Retinal pigment epithelial cell (primary cell): ENCODE measurements around the gene AGPAT3.
A peak's percentile ranks its signal among the peaks of the same experiment; 100 is the strongest.

Experiments used
- DNase-seq: peaks from one replicate; pipeline ENCODE4 v3.0.0-alpha.2; 2010; ENCODE audit warnings: low read depth
- H3K4me3 ChIP-seq: 2 replicates; pipeline ENCODE4 v1.5.1; 2011; ENCODE audit warnings: mild to moderate bottlenecking, low read length, control low read depth, moderate library complexity
- TF ChIP-seq, protein P1 (sequence below): conservative IDR thresholded peaks from 2 replicates; pipeline ENCODE4 v1.5.1; 2011; ENCODE audit warnings: low read depth, low read length, control low read depth, inconsistent platforms

AGPAT3 gene

GRCh38 chr21:43866260-43866629 is 1.2 kb downstream of the AGPAT3 start:
- peak overlapping the region; percentile 59 for H3K4me3 ChIP-seq
- DNase-seq, result no peak
- TF ChIP-seq, protein P1, sequence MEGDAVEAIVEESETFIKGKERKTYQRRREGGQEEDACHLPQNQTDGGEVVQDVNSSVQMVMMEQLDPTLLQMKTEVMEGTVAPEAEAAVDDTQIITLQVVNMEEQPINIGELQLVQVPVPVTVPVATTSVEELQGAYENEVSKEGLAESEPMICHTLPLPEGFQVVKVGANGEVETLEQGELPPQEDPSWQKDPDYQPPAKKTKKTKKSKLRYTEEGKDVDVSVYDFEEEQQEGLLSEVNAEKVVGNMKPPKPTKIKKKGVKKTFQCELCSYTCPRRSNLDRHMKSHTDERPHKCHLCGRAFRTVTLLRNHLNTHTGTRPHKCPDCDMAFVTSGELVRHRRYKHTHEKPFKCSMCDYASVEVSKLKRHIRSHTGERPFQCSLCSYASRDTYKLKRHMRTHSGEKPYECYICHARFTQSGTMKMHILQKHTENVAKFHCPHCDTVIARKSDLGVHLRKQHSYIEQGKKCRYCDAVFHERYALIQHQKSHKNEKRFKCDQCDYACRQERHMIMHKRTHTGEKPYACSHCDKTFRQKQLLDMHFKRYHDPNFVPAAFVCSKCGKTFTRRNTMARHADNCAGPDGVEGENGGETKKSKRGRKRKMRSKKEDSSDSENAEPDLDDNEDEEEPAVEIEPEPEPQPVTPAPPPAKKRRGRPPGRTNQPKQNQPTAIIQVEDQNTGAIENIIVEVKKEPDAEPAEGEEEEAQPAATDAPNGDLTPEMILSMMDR, result no peak

DNA sequence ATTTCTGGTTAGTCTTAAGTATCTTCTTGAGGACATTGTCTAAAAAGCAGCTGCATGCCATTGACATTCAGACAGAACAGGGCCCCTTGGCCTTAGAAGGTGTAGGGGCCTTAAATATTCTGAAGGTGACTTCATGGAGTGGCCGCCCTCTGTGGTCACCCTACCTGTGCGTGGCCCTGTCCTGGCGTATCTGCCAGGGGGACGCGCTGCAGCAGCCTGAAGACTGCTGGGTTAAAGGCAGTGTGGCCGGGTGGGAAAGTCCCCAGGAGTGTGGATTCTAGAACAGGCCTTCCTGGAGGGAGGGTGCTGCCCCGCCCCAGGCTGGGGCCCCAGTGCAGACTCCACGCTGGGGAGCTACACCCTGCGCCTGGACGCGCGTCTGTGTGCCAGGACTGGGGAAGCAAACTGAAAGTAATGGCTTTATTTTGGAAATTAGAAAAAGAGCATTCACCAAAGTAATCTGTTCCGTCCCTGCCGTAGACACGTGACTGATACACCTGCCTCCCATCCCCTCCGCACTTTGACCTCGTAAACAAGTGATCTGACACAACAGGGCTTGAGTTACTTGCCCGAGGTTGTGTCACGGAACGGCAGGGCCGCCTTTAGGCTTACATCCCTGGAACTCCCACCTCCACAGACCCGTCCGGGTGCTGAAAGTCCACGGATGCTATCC is 1.8 kb downstream of the AGPAT3 start:
- no peak for DNase-seq
- TF ChIP-seq, protein P1, result no peak
- peak overlapping the region; percentile 59 for H3K4me3 ChIP-seq

GRCh38 chr21:43867332-43867703 is 2.3 kb downstream of the AGPAT3 start:
- DNase-seq, result no peak
- H3K4me3 ChIP-seq, result no peak overlapping the region
- TF ChIP-seq, protein P1, result no peak

GRCh38 chr21:43867948-43868347 is 2.9 kb downstream of the AGPAT3 start:
- no peak overlapping the region for H3K4me3 ChIP-seq
- DNase-seq, result no peak
- TF ChIP-seq, protein P1, result no peak

GRCh38 chr21:43868461-43868860 is 3.4 kb downstream of the AGPAT3 start:
- H3K4me3 ChIP-seq, result no peak overlapping the region
- no peak for DNase-seq
- TF ChIP-seq, protein P1, result no peak

- no peak for DNase-seq
- TF ChIP-seq, protein P1, result no peak
- no peak overlapping the region for H3K4me3 ChIP-seq
These were observed 4.7 kb downstream of the AGPAT3 start for GRCh38 chr21:43869486-43870325.

DNA sequence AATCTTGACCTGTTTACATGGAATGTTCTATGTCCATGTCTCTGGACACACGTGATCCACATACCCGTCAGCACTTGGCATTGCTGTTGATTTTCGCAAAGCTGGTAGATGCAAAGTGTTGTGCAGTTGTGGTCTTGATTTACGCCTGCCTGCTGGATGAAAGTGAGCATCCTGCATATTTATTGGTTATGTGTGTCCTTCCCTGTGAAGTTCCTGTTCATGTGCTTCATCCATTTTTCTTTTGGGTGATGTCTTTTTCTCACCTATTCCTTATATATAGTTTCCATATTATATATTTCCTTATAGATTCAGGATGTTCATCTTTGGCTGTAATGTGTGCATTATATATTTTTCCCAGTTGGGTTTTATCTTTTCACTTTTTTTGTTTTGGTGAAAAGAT is 6.5 kb downstream of the AGPAT3 start:
- TF ChIP-seq, protein P1, result no peak
- no peak for DNase-seq
- H3K4me3 ChIP-seq, result no peak overlapping the region
